ENCODE measurements around the gene RAB24. TPM values are rescaled to one million over a fixed set of nuclear protein-coding genes. Genes with fewer than 3 reads are reported as not detected.

The RAB24 gene
- total RNA-seq, 1 experiment from 2014 or later, result 37.2 TPM

DNA sequence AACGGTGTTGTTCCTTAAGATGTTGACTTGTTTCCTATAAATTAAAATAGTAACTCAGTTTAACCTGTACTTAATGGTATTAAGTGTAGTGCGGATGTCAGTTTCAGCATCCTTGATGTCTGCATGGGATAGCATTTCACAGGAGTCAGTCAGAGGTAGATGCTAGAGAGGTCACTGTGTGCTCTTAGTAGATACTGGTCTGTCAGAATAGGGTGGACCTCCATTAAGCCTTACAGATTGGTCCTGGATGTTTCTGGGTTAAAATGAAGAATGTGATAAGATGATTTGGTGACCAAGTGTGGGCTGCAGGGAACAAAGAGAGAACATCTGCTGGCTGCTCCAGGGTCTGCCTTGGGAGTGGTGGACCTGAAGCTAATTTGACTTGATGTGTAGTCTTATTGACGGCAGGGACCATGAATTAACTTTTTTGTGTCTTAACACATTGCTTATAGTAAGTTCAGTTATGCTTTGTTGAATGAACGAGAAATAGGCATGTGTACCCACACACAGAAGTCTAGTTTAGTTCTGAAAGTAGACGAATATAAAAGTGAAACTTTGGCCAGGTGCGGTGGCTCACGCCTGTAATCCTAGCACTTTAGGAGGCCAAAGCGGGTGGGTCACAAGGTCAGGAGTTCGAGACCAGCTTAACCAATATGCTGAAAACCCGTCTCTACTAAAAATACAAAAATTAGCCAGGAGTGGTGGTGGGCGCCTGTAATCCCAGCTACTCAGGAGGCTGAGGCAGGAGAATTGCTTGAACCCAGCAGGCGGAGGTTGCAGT, 12.5 kb downstream of the RAB24 start:
- no peak for DNase-seq (ENCODE audit: low read depth, low spot score)
- H3K27me3 ChIP-seq (ENCODE audit: control insufficient read depth, insufficient read depth, low read length), result no peaks in the 10 kb centered on the region
- TF ChIP-seq, protein P1, sequence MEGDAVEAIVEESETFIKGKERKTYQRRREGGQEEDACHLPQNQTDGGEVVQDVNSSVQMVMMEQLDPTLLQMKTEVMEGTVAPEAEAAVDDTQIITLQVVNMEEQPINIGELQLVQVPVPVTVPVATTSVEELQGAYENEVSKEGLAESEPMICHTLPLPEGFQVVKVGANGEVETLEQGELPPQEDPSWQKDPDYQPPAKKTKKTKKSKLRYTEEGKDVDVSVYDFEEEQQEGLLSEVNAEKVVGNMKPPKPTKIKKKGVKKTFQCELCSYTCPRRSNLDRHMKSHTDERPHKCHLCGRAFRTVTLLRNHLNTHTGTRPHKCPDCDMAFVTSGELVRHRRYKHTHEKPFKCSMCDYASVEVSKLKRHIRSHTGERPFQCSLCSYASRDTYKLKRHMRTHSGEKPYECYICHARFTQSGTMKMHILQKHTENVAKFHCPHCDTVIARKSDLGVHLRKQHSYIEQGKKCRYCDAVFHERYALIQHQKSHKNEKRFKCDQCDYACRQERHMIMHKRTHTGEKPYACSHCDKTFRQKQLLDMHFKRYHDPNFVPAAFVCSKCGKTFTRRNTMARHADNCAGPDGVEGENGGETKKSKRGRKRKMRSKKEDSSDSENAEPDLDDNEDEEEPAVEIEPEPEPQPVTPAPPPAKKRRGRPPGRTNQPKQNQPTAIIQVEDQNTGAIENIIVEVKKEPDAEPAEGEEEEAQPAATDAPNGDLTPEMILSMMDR (IDR thresholded peaks at IDR 0.05), result no peak
- TF ChIP-seq SIN3A (IDR thresholded peaks at IDR 0.05; ENCODE audit: borderline replicate concordance, insufficient read depth, low read depth, low read length) (no peak), POLR2AphosphoS5 (IDR thresholded peaks at IDR 0.05; ENCODE audit: low read depth, low read length) (no peak), TCF7L2 (IDR thresholded peaks at IDR 0.05; ENCODE audit: low read depth, low read length) (no peak)
- TF ChIP-seq, protein P2, sequence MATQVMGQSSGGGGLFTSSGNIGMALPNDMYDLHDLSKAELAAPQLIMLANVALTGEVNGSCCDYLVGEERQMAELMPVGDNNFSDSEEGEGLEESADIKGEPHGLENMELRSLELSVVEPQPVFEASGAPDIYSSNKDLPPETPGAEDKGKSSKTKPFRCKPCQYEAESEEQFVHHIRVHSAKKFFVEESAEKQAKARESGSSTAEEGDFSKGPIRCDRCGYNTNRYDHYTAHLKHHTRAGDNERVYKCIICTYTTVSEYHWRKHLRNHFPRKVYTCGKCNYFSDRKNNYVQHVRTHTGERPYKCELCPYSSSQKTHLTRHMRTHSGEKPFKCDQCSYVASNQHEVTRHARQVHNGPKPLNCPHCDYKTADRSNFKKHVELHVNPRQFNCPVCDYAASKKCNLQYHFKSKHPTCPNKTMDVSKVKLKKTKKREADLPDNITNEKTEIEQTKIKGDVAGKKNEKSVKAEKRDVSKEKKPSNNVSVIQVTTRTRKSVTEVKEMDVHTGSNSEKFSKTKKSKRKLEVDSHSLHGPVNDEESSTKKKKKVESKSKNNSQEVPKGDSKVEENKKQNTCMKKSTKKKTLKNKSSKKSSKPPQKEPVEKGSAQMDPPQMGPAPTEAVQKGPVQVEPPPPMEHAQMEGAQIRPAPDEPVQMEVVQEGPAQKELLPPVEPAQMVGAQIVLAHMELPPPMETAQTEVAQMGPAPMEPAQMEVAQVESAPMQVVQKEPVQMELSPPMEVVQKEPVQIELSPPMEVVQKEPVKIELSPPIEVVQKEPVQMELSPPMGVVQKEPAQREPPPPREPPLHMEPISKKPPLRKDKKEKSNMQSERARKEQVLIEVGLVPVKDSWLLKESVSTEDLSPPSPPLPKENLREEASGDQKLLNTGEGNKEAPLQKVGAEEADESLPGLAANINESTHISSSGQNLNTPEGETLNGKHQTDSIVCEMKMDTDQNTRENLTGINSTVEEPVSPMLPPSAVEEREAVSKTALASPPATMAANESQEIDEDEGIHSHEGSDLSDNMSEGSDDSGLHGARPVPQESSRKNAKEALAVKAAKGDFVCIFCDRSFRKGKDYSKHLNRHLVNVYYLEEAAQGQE (IDR thresholded peaks at IDR 0.05; ENCODE audit: insufficient read depth in 1 of 2, low read depth in 2 of 2, low read length in 1 of 2), result no peak
- H3K27ac ChIP-seq (ENCODE audit: low read length), result no peak overlapping the region
- intact Hi-C loops (cut with micrococcal nuclease; ENCODE audit: unreplicated experiment), result no loop called here
- POLR2A ChIA-PET, result no interaction called here
- H3K4me3 ChIP-seq (ENCODE audit: low read depth in 2 of 2, low read length in 2 of 2), result no peak overlapping the region
- no peaks in the 10 kb centered on the region for H3K4me1 ChIP-seq (ENCODE audit: control insufficient read depth, insufficient read depth, low read length)
- in situ Hi-C loops (cut with HindIII; ENCODE audit: low pct_unique_long_range_greater_than_20kb, low sequenced_read_pairs), result no loop called here
- no peaks in the 10 kb centered on the region for H3K9me3 ChIP-seq (ENCODE audit: control insufficient read depth, insufficient read depth, low read depth, low read length)
- peaks cover 35% of the 10 kb centered on the region for H3K36me3 ChIP-seq (ENCODE audit: control insufficient read depth, insufficient read depth, low read length)
- CTCF ChIA-PET, result no interaction called here
- no peak for ATAC-seq
- no TSS peak for BruUV-seq (replicated peaks)

DNA sequence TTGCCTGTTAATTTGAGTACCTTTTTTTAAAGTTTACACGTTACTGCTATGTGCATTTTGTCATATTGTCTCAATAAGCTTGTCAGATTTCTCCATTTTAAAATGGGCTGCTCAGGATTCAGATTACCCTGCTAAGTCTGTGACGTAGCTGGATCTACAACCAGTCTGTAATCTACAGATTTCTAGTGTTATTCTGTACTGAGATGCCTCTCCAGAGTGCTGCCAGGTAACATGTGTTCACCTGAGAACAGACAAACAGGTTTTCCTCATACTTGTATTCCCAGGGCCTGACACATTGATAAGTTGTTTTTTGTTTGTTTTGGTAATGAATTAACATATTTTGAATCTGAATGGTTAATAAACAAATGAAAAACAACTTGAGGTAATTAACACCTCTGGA, 15.3 kb downstream of the RAB24 start:
- ATAC-seq (no peak), DNase-seq (ENCODE audit: low read depth, low spot score) (no peak)
- Histone ChIP-seq H3K27ac (ENCODE audit: low read length) (no peak overlapping the region), H3K4me1 (ENCODE audit: control insufficient read depth, insufficient read depth, low read length) (no peaks in the 10 kb centered on the region), H3K9me3 (ENCODE audit: control insufficient read depth, insufficient read depth, low read depth, low read length) (no peaks in the 10 kb centered on the region), H3K36me3 (ENCODE audit: control insufficient read depth, insufficient read depth, low read length) (peaks cover 29% of the 10 kb centered on the region), H3K4me3 (ENCODE audit: low read depth in 2 of 2, low read length in 2 of 2) (no peak overlapping the region), H3K27me3 (ENCODE audit: control insufficient read depth, insufficient read depth, low read length) (no peaks in the 10 kb centered on the region)
- in situ Hi-C loops (cut with HindIII; ENCODE audit: low pct_unique_long_range_greater_than_20kb, low sequenced_read_pairs), result no loop called here
- intact Hi-C loops (cut with micrococcal nuclease; ENCODE audit: unreplicated experiment), result no loop called here
- no TSS peak for BruUV-seq (replicated peaks)
- TF ChIP-seq POLR2AphosphoS5 (IDR thresholded peaks at IDR 0.05; ENCODE audit: low read depth, low read length) (no peak), TCF7L2 (IDR thresholded peaks at IDR 0.05; ENCODE audit: low read depth, low read length) (no peak), SIN3A (IDR thresholded peaks at IDR 0.05; ENCODE audit: borderline replicate concordance, insufficient read depth, low read depth, low read length) (no peak)
- TF ChIP-seq, protein P1 (IDR thresholded peaks at IDR 0.05), result no peak
- TF ChIP-seq, protein P2 (IDR thresholded peaks at IDR 0.05; ENCODE audit: insufficient read depth in 1 of 2, low read depth in 2 of 2, low read length in 1 of 2), result no peak
- POLR2A ChIA-PET, result no interaction called here
- CTCF ChIA-PET, result no interaction called here

Measured in Panc1 (cell line).